HepG2 (cell line): ENCODE data around the gene PRMT7. TPM values are rescaled to one million over a fixed set of nuclear protein-coding genes. Genes with fewer than 3 reads are reported as not detected.

ENCODE experiments used
- AKNA ChIP-seq: sonication (generic); formaldehyde crosslinking; IDR thresholded peaks from 2 replicates; pipeline ENCODE4 v1.4.0; 2020; ENCODE audit warnings: missing genetic modification reagents, borderline replicate concordance
- CBFB ChIP-seq: sonication (generic); formaldehyde crosslinking; IDR thresholded peaks from 2 replicates; pipeline ENCODE4 v1.4.0; 2020; ENCODE audit warnings: missing genetic modification reagents
- ERF ChIP-seq: IDR thresholded peaks from 2 replicates; pipeline ENCODE4 v1.6.1; 2018; ENCODE audit warnings: missing biosample characterization, missing genetic modification reagents
- ISL2 ChIP-seq: sonication (generic); formaldehyde crosslinking; IDR thresholded peaks from 2 replicates; pipeline ENCODE4 v1.5.0; 2020; ENCODE audit warnings: missing genetic modification reagents
- NFKB2 ChIP-seq: sonication (generic); formaldehyde crosslinking; IDR thresholded peaks from 2 replicates; pipeline ENCODE4 v1.4.0; 2020; ENCODE audit warnings: missing genetic modification reagents, borderline replicate concordance
- NR2C2 ChIP-seq: sonication (generic); formaldehyde crosslinking; IDR thresholded peaks from 2 replicates; pipeline ENCODE4 v1.4.0; 2020; ENCODE audit warnings: missing genetic modification reagents, mild to moderate bottlenecking, moderate library complexity, borderline replicate concordance
- SKIL ChIP-seq: sonication (generic); formaldehyde crosslinking; IDR thresholded peaks from 2 replicates; pipeline ENCODE4 v1.8.0; 2022; ENCODE audit warnings: missing genetic modification reagents, mild to moderate bottlenecking, moderate library complexity, borderline replicate concordance
- SMARCC2 ChIP-seq: fragments of 450-650 bp; IDR thresholded peaks from 2 replicates; pipeline ENCODE4 v1.6.1; 2017; ENCODE audit warnings: antibody characterized with exemption, mild to moderate bottlenecking
- SUZ12 ChIP-seq: fragments of 150-350 bp; IDR thresholded peaks from 2 replicates; pipeline ENCODE4 v1.6.1; 2014; ENCODE audit warnings: low read depth, low read length
- ZBTB20 ChIP-seq: sonication (generic); formaldehyde crosslinking; IDR thresholded peaks from 2 replicates; pipeline ENCODE4 v1.8.1; 2023; ENCODE audit warnings: missing genetic modification reagents, low read depth, mild to moderate bottlenecking, borderline replicate concordance
- ZNF207 ChIP-seq: fragments of 450-650 bp; IDR thresholded peaks from 2 replicates; pipeline ENCODE4 v1.6.1; 2016; ENCODE audit warnings: antibody characterized with exemption, borderline replicate concordance
- ZNF709 ChIP-seq: sonication (generic); formaldehyde crosslinking; IDR thresholded peaks from 2 replicates; pipeline ENCODE4 v1.5.0; 2020; ENCODE audit warnings: mild to moderate bottlenecking, missing genetic modification reagents
- polyA plus RNA-seq, 8 experiments: library from polyadenylated mRNA; depleted of rRNA in 3 of 8; stranded (reverse) in 7 of 8; unstranded in 1 of 8; fragments of >200 nt; fragmentation: Illumina TruSeq in 4 of 8; extraction: Trizol in 4 of 8; gene quantifications; 2 replicates each; pipeline versions ENCODE4 v1.2.1 to v1.2.3, GENCODE V29; 2011 to 2016; ENCODE audit warnings: low read depth in 4 of 8, missing spikeins in 1 of 8, mixed read lengths in 1 of 8; ENCODE audit not compliant: insufficient read depth in 1 of 8
- total RNA-seq, 5 experiments: library from RNA; depleted of rRNA; stranded (reverse); fragments of >200 nt; fragmentation: Illumina TruSeq; extraction: Trizol; gene quantifications; 2 replicates each; pipeline ENCODE4 v1.2.3, GENCODE V29; 2016; ENCODE audit warnings: low read depth in 1 of 5
- TF ChIP-seq, protein P1 (sequence below): sonication (generic); formaldehyde crosslinking; IDR thresholded peaks from 2 replicates; pipeline ENCODE4 v1.4.0; 2020; ENCODE audit warnings: missing genetic modification reagents, borderline replicate concordance
- TF ChIP-seq, protein P2 (sequence below): IDR thresholded peaks from 2 replicates; pipeline ENCODE4 v1.6.1; 2016; ENCODE audit warnings: control low read depth
- TF ChIP-seq, protein P3 (sequence below): sonication (generic); formaldehyde crosslinking; conservative IDR thresholded peaks from 2 replicates; pipeline ENCODE4 v1.8.1; 2023; ENCODE audit warnings: missing genetic modification reagents

The PRMT7 gene
- total and polyA plus RNA-seq, 2 of the 13 experiments (the other 11 are each of a cell fraction or from before 2014, with no cell fraction given): 47.5 to 55.0 TPM

DNA sequence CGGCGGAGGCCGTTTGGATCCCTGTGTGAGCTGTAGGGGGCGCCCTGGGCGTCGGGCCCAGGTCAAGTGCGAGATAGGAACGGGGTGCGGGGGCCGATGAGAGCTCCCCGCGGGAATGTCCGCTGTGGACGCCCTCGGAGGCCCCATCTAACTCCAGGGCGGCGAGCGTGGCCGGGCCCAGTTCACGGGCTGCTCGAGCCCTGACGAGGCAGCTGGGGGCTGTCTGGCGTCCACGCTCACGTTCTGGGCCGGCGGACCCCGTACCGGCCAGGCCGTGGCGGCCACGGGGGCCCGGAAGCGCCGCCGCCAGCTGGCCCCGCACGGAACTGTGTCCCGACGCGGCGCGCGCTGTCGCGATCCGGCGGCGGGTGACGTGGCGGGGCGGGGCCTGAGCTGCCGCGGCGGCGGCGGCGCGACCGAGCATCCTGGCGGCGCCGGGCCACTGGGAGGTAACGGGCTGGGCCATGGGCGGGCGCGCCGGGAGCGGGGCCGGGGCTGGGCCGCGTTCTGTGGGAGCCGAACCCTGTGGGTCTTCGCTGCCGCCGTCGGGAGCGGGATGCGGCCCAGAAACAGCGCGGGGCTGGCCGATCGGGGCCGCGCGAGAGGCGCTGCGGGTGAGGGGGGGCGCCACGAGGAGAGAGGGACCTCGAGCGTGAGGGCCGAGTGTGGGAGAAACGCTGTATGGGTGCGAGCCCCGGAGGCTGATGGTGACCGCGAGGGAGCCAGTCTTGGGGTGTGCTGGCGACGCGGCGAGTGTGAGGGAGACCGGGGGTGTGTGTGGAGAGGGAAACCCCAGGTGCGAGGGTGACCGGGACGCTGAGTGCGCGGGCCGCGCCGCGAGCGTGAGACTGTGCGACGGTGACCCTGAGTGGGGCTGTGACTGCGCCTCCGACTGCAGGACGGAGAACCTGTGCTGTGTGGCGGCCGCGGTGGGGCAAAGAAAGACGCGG lies 46.4 kb upstream of the PRMT7 start, which contains the start of gene SLC7A6 (continued):
- TF ChIP-seq SUZ12 (no peak), NFKB2 (CRISPR knock-in tag) (no peak; the same call in none of the 2 replicates), SMARCC2 (no peak), ZNF709 (CRISPR knock-in tag) (peak; percentile 26), NR2C2 (CRISPR knock-in tag) (no peak; the same call in 1 of the 2 replicates), ZBTB20 (CRISPR knock-in tag) (no peak), AKNA (CRISPR knock-in tag) (no peak), ISL2 (CRISPR knock-in tag) (peak; percentile 72), CBFB (CRISPR knock-in tag) (no peak; the same call in 1 of the 2 replicates), SKIL (CRISPR knock-in tag) (peak; percentile 16; the same call in 1 of the 2 replicates), ERF (no peak; the same call in 1 of the 2 replicates), ZNF207 (no peak)
- TF ChIP-seq, protein P1, sequence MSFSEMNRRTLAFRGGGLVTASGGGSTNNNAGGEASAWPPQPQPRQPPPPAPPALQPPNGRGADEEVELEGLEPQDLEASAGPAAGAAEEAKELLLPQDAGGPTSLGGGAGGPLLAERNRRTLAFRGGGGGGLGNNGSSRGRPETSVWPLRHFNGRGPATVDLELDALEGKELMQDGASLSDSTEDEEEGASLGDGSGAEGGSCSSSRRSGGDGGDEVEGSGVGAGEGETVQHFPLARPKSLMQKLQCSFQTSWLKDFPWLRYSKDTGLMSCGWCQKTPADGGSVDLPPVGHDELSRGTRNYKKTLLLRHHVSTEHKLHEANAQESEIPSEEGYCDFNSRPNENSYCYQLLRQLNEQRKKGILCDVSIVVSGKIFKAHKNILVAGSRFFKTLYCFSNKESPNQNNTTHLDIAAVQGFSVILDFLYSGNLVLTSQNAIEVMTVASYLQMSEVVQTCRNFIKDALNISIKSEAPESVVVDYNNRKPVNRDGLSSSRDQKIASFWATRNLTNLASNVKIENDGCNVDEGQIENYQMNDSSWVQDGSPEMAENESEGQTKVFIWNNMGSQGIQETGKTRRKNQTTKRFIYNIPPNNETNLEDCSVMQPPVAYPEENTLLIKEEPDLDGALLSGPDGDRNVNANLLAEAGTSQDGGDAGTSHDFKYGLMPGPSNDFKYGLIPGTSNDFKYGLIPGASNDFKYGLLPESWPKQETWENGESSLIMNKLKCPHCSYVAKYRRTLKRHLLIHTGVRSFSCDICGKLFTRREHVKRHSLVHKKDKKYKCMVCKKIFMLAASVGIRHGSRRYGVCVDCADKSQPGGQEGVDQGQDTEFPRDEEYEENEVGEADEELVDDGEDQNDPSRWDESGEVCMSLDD: peak; percentile 96
- TF ChIP-seq, protein P2, sequence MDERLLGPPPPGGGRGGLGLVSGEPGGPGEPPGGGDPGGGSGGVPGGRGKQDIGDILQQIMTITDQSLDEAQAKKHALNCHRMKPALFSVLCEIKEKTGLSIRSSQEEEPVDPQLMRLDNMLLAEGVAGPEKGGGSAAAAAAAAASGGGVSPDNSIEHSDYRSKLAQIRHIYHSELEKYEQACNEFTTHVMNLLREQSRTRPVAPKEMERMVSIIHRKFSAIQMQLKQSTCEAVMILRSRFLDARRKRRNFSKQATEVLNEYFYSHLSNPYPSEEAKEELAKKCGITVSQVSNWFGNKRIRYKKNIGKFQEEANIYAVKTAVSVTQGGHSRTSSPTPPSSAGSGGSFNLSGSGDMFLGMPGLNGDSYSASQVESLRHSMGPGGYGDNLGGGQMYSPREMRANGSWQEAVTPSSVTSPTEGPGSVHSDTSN (CRISPR knock-in tag): no peak
- TF ChIP-seq, protein P3, sequence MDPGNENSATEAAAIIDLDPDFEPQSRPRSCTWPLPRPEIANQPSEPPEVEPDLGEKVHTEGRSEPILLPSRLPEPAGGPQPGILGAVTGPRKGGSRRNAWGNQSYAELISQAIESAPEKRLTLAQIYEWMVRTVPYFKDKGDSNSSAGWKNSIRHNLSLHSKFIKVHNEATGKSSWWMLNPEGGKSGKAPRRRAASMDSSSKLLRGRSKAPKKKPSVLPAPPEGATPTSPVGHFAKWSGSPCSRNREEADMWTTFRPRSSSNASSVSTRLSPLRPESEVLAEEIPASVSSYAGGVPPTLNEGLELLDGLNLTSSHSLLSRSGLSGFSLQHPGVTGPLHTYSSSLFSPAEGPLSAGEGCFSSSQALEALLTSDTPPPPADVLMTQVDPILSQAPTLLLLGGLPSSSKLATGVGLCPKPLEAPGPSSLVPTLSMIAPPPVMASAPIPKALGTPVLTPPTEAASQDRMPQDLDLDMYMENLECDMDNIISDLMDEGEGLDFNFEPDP (CRISPR knock-in tag): no peak
